NCI-H510A (cell line): Measurements from ENCODE around the gene SPATA21.
"Not testable (repeated sequence)": the region's sequence is repeated elsewhere in the genome, so short reads cannot be mapped to it uniquely, and the experiment has no call there.

Source experiments
- DNase-seq: peaks from one replicate; lab custom pipeline; 2025; lab: John Stamatoyannopoulos, UW

SPATA21 gene

GRCh38 chr1:16385659-16386453, 51.4 kb downstream of the SPATA21 start:
- no peak for DNase-seq

GRCh38 chr1:16383888-16384287, 53.3 kb downstream of the SPATA21 start:
- no peak for DNase-seq

- DNase-seq: no peak
Observed at GRCh38 chr1:16380868-16381267, 56.4 kb downstream of the SPATA21 start.

- DNase-seq: no peak
Observed at GRCh38 chr1:16378443-16378842, 58.8 kb downstream of the SPATA21 start.

- DNase-seq: no peak
Observed at GRCh38 chr1:16376971-16377370, 60.3 kb downstream of the SPATA21 start.

GRCh38 chr1:16375521-16376340, 61.5 kb downstream of the SPATA21 start:
- DNase-seq: no peak

GRCh38 chr1:16374266-16374665, 63.0 kb downstream of the SPATA21 start:
- DNase-seq: no peak

GRCh38 chr1:16372535-16373285, 64.5 kb downstream of the SPATA21 start:
- DNase-seq: no peak

GRCh38 chr1:16371725-16372124, 65.5 kb downstream of the SPATA21 start:
- DNase-seq: no peak

GRCh38 chr1:16369821-16370220, 67.4 kb downstream of the SPATA21 start:
- no peak for DNase-seq

GRCh38 chr1:16367968-16368890, 69.0 kb downstream of the SPATA21 start:
- no peak for DNase-seq

- peak; percentile 88 for DNase-seq
Observed at GRCh38 chr1:16367258-16367967, 69.8 kb downstream of the SPATA21 start.

- peak; percentile 100 for DNase-seq
Observed at GRCh38 chr1:16366722-16367257, 70.4 kb downstream of the SPATA21 start, which contains the start of gene SZRD1. SZRD1 (plus strand) TSS chr1:16367242; CDS start chr1:16367258, 16 bp downstream.

GRCh38 chr1:16365146-16365498, 72.1 kb downstream of the SPATA21 start:
- not testable (repeated sequence) for DNase-seq

GRCh38 chr1:16356867-16357266, 80.4 kb downstream of the SPATA21 start:
- no peak for DNase-seq

- no peak for DNase-seq
Observed at GRCh38 chr1:16354619-16355018, 82.6 kb downstream of the SPATA21 start.

- DNase-seq: no peak
Observed at GRCh38 chr1:16352842-16353535, 84.2 kb downstream of the SPATA21 start.

GRCh38 chr1:16351994-16352841, 85.0 kb downstream of the SPATA21 start, which contains the start of gene FBXO42:
FBXO42 (minus strand) TSS chr1:16352480; CDS start chr1:16315418, 37,062 bp downstream.
- peak; percentile 97 for DNase-seq
